ENCODE data around the gene UBE4A. TPM values are rescaled to one million over a fixed set of nuclear protein-coding genes. Genes with fewer than 3 reads are reported as not detected.

UBE4A gene
- total and polyA plus RNA-seq, 2 of the 4 experiments (the other 2 are of a cell fraction) = 15.2 to 69.7 TPM

DNA sequence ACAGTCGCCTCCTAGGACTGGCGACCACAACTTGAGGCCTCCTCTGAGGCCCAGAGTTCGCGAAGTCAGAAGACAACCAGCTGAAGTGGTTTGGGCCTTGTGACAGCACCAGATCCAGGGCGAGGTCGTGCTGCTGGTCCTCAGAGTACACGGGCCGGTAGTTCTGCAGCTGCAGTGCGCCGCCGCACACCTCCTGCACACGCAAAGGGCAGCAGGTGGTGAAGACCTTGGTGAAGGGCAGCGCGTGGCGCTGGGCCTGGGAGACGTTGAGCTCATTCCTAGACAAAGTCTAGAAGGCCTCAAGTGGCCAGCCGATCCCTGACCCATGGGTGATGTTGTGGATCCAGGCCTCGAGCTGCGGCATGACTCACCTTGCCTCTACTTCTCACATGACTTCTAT lies 36.7 kb upstream of the UBE4A start:
- no peak for DNase-seq
- TF ChIP-seq SMC3 (IDR thresholded peaks at IDR 0.05; ENCODE audit: low read depth, low read length) (no peak), MXI1 (IDR thresholded peaks at IDR 0.05; ENCODE audit: borderline replicate concordance, low read depth, low read length) (no peak), CEBPB (IDR thresholded peaks at IDR 0.05; ENCODE audit: low read depth, low read length) (no peak), RFX5 (IDR thresholded peaks at IDR 0.05; ENCODE audit: low read depth, low read length) (no peak), RCOR1 (IDR thresholded peaks at IDR 0.05; ENCODE audit: insufficient replicate concordance, low read length) (no peak), POLR2A (IDR thresholded peaks at IDR 0.05; ENCODE audit: low read depth, low read length) (no peak), NFE2L2 (IDR thresholded peaks at IDR 0.05; ENCODE audit: low read depth, low read length) (no peak), RAD21 (IDR thresholded peaks at IDR 0.05; ENCODE audit: low read length) (no peak), CHD1 (IDR thresholded peaks at IDR 0.05; ENCODE audit: low read depth, low read length) (no peak), MAFK (IDR thresholded peaks at IDR 0.05; ENCODE audit: low read depth, low read length) (no peak), FOS (IDR thresholded peaks at IDR 0.05; ENCODE audit: low read depth, low read length) (no peak), BHLHE40 (IDR thresholded peaks at IDR 0.05; ENCODE audit: low read depth, low read length) (no peak), MAZ (IDR thresholded peaks at IDR 0.05; ENCODE audit: borderline replicate concordance, low read depth, low read length) (no peak)
- TF ChIP-seq, protein P1, sequence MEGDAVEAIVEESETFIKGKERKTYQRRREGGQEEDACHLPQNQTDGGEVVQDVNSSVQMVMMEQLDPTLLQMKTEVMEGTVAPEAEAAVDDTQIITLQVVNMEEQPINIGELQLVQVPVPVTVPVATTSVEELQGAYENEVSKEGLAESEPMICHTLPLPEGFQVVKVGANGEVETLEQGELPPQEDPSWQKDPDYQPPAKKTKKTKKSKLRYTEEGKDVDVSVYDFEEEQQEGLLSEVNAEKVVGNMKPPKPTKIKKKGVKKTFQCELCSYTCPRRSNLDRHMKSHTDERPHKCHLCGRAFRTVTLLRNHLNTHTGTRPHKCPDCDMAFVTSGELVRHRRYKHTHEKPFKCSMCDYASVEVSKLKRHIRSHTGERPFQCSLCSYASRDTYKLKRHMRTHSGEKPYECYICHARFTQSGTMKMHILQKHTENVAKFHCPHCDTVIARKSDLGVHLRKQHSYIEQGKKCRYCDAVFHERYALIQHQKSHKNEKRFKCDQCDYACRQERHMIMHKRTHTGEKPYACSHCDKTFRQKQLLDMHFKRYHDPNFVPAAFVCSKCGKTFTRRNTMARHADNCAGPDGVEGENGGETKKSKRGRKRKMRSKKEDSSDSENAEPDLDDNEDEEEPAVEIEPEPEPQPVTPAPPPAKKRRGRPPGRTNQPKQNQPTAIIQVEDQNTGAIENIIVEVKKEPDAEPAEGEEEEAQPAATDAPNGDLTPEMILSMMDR (conservative IDR thresholded peaks at IDR 0.05; ENCODE audit: low read depth, low read length) = no peak
- TF ChIP-seq, protein P2, sequence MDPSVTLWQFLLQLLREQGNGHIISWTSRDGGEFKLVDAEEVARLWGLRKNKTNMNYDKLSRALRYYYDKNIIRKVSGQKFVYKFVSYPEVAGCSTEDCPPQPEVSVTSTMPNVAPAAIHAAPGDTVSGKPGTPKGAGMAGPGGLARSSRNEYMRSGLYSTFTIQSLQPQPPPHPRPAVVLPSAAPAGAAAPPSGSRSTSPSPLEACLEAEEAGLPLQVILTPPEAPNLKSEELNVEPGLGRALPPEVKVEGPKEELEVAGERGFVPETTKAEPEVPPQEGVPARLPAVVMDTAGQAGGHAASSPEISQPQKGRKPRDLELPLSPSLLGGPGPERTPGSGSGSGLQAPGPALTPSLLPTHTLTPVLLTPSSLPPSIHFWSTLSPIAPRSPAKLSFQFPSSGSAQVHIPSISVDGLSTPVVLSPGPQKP (IDR thresholded peaks at IDR 0.05; ENCODE audit: borderline replicate concordance, low read depth, low read length) = no peak
- TF ChIP-seq, protein P3, sequence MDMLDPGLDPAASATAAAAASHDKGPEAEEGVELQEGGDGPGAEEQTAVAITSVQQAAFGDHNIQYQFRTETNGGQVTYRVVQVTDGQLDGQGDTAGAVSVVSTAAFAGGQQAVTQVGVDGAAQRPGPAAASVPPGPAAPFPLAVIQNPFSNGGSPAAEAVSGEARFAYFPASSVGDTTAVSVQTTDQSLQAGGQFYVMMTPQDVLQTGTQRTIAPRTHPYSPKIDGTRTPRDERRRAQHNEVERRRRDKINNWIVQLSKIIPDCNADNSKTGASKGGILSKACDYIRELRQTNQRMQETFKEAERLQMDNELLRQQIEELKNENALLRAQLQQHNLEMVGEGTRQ (IDR thresholded peaks at IDR 0.05; ENCODE audit: low read depth, low read length) = no peak
- no peak overlapping the region for H3K56ac ChIP-seq (ENCODE audit: extremely low read depth, insufficient read depth, low read length)
- in situ Hi-C loops (cut with MboI; ENCODE audit: low sequenced_read_pairs) = no loop called here
- peaks cover 2% of the 10 kb centered on the region for H3K27me3 ChIP-seq (ENCODE audit: control insufficient read depth, insufficient read depth, low read length)
- H3K9me3 ChIP-seq (ENCODE audit: control insufficient read depth, insufficient read depth, low read length) = no peaks in the 10 kb centered on the region
- ATAC-seq (ENCODE audit: low read depth) = no peak
- no peaks in the 10 kb centered on the region for H3K79me1 ChIP-seq (ENCODE audit: low read depth in 1 of 2, low read length in 2 of 2)
- no peak overlapping the region for H2BK120ac ChIP-seq (ENCODE audit: low read depth, low read length)
- no peak overlapping the region for H3K9ac ChIP-seq (ENCODE audit: low read depth, low read length)
- no peak overlapping the region for H3K27ac ChIP-seq (ENCODE audit: insufficient read depth, low read length)
- H4K91ac ChIP-seq (ENCODE audit: insufficient read depth, low read depth, low read length) = no peak overlapping the region
- POLR2A ChIA-PET (ENCODE audit: unreplicated experiment) = no interaction called here
- H3K36me3 ChIP-seq (ENCODE audit: control insufficient read depth, insufficient read depth, low read length) = no peaks in the 10 kb centered on the region
- no peak overlapping the region for H2BK20ac ChIP-seq (ENCODE audit: low read depth, low read length)
- no peak overlapping the region for H4K8ac ChIP-seq (ENCODE audit: low read depth in 2 of 2, low read length in 2 of 2)
- no peak overlapping the region for H2AK9ac ChIP-seq (replicated peaks; ENCODE audit: low read depth, low read length, poor library complexity)
- H2BK15ac ChIP-seq (ENCODE audit: low read depth, low read length) = no peak overlapping the region
- no peaks in the 10 kb centered on the region for H3K9me1 ChIP-seq (ENCODE audit: insufficient read depth, low read length)
- H3K4me2 ChIP-seq (ENCODE audit: low read depth, low read length) = no peak overlapping the region
- BruUV-seq (replicated peaks) = no TSS peak
- no peak overlapping the region for H2AFZ ChIP-seq (replicated peaks; ENCODE audit: low read length, poor library complexity)
- no peak overlapping the region for H2BK5ac ChIP-seq (ENCODE audit: low read depth, low read length, poor library complexity, severe bottlenecking)
- H3K23ac ChIP-seq (ENCODE audit: low read depth, low read length) = no peak overlapping the region
- intact Hi-C loops (cut with micrococcal nuclease) = no loop called here
- H4K5ac ChIP-seq (ENCODE audit: low read depth, low read length) = no peak overlapping the region
- no peak overlapping the region for H3K4ac ChIP-seq (ENCODE audit: low read depth, low read length)
- 91% methylated on average over 4 of the region's 19 CpGs; no CpG with 5 or more reads in 1 of the 2 experiments for WGBS, 2 experiments (ENCODE audit: extremely low coverage in 2 of 2, insufficient read length in 1 of 2)
- no peak overlapping the region for H3K18ac ChIP-seq (ENCODE audit: low read depth, low read length)
- H3K4me3 ChIP-seq (ENCODE audit: insufficient read depth, low read depth, low read length) = no peak overlapping the region
- no peaks in the 10 kb centered on the region for H4K20me1 ChIP-seq (ENCODE audit: insufficient read depth, low read length)
- dilution Hi-C loops (cut with HindIII; ENCODE audit: low sequenced_read_pairs, unreplicated experiment) = no loop called here
- no peak overlapping the region for H2AK5ac ChIP-seq (ENCODE audit: low read depth, low read length)
- CTCF ChIA-PET = no interaction called here
- H3K14ac ChIP-seq (replicated peaks; ENCODE audit: low read depth, low read length) = no peak overlapping the region
- no peaks in the 10 kb centered on the region for H3K4me1 ChIP-seq (ENCODE audit: control insufficient read depth, insufficient read depth, low read length)
